ENCODE data around the gene STK16. TPM values are rescaled to one million over a fixed set of nuclear protein-coding genes. Genes with fewer than 3 reads are reported as not detected.
A peak's percentile ranks its signal among the peaks of the same experiment; 100 is the strongest.

The STK16 gene
- total and polyA plus RNA-seq, 2 of the 4 experiments (the other 2 are of a cell fraction), result 44.4 to 50.1 TPM

- Histone ChIP-seq H4K8ac (ENCODE audit: low read depth in 2 of 2, low read length in 2 of 2) (peak overlapping the region; percentile 91 to 94), H4K91ac (ENCODE audit: insufficient read depth, low read depth, low read length) (peak overlapping the region; percentile 97), H3K4me3 (ENCODE audit: insufficient read depth, low read depth, low read length) (peak overlapping the region; percentile 89), H3K9ac (ENCODE audit: low read depth, low read length) (peak overlapping the region; percentile 95), H4K20me1 (ENCODE audit: insufficient read depth, low read length) (0 out of 2 replicates have a peak, but pooled peaks cover 8% of the 10 kb centered on the region), H2BK120ac (ENCODE audit: low read depth, low read length) (peak overlapping the region; percentile 38; the same call in 1 of the 2 replicates), H2AK5ac (ENCODE audit: low read depth, low read length) (peak overlapping the region; percentile 92), H3K14ac (replicated peaks; ENCODE audit: low read depth, low read length) (peak overlapping the region; percentile 98), H2AFZ (replicated peaks; ENCODE audit: low read length, poor library complexity) (peak overlapping the region; percentile 100), H4K5ac (ENCODE audit: low read depth, low read length) (peak overlapping the region; percentile 97), H3K4ac (ENCODE audit: low read depth, low read length) (peak overlapping the region; percentile 99), H3K79me1 (ENCODE audit: low read depth in 1 of 2, low read length in 2 of 2) (peaks cover 23 to 48% of the 10 kb centered on the region in 2 experiments), H2BK15ac (ENCODE audit: low read depth, low read length) (no peak overlapping the region), H3K56ac (ENCODE audit: extremely low read depth, insufficient read depth, low read length) (peak overlapping the region; percentile 84), H3K9me3 (ENCODE audit: control insufficient read depth, insufficient read depth, low read length) (no peaks in the 10 kb centered on the region), H3K4me2 (ENCODE audit: low read depth, low read length) (peak overlapping the region; percentile 98), H2BK20ac (ENCODE audit: low read depth, low read length) (no peak overlapping the region), H3K27ac (ENCODE audit: insufficient read depth, low read length) (peak overlapping the region; percentile 94), H3K9me1 (ENCODE audit: insufficient read depth, low read length) (peaks cover 41% of the 10 kb centered on the region), H3K27me3 (ENCODE audit: control insufficient read depth, insufficient read depth, low read length) (no peaks in the 10 kb centered on the region), H3K18ac (ENCODE audit: low read depth, low read length) (no peak overlapping the region), H3K36me3 (ENCODE audit: control insufficient read depth, insufficient read depth, low read length) (peaks cover 21% of the 10 kb centered on the region; the same call in 1 of the 2 replicates), H3K23ac (ENCODE audit: low read depth, low read length) (peak overlapping the region; percentile 97), H2AK9ac (replicated peaks; ENCODE audit: low read depth, low read length, poor library complexity) (peak overlapping the region; percentile 99), H2BK5ac (ENCODE audit: low read depth, low read length, poor library complexity, severe bottlenecking) (peak overlapping the region; percentile 96), H3K4me1 (ENCODE audit: control insufficient read depth, insufficient read depth, low read length) (peaks cover 27% of the 10 kb centered on the region)
- ChIA-PET CTCF (interaction anchor here (3.0 kb wide), 1 partner anchor 49 kb away, joined by 14 read pairs; no protein-coding TSS in a partner anchor), POLR2A (ENCODE audit: unreplicated experiment) (no interaction called here)
- intact Hi-C loops (cut with micrococcal nuclease), result no loop called here
- WGBS, 2 experiments (ENCODE audit: extremely low coverage in 2 of 2, insufficient read length in 1 of 2), result 0% methylated on average over 3 of the region's 10 CpGs; no CpG with 5 or more reads in 1 of the 2 experiments
- TF ChIP-seq USF2 (IDR thresholded peaks at IDR 0.05; ENCODE audit: low read depth, low read length) (no peak), CHD1 (IDR thresholded peaks at IDR 0.05; ENCODE audit: low read depth, low read length) (no peak), RCOR1 (IDR thresholded peaks at IDR 0.05; ENCODE audit: insufficient replicate concordance, low read length) (no peak), RFX5 (IDR thresholded peaks at IDR 0.05; ENCODE audit: low read depth, low read length) (no peak), MAZ (IDR thresholded peaks at IDR 0.05; ENCODE audit: borderline replicate concordance, low read depth, low read length) (no peak), CTCF (conservative IDR thresholded peaks at IDR 0.05; ENCODE audit: low read depth, low read length) (no peak), RAD21 (IDR thresholded peaks at IDR 0.05; ENCODE audit: low read length) (no peak), SMC3 (IDR thresholded peaks at IDR 0.05; ENCODE audit: low read depth, low read length) (no peak), POLR2A (IDR thresholded peaks at IDR 0.05; ENCODE audit: low read depth, low read length) (no peak), NFE2L2 (IDR thresholded peaks at IDR 0.05; ENCODE audit: low read depth, low read length) (no peak), CEBPB (IDR thresholded peaks at IDR 0.05; ENCODE audit: low read depth, low read length) (no peak), FOS (IDR thresholded peaks at IDR 0.05; ENCODE audit: low read depth, low read length) (no peak), MXI1 (IDR thresholded peaks at IDR 0.05; ENCODE audit: borderline replicate concordance, low read depth, low read length) (no peak), MAFK (IDR thresholded peaks at IDR 0.05; ENCODE audit: low read depth, low read length) (no peak), BHLHE40 (IDR thresholded peaks at IDR 0.05; ENCODE audit: low read depth, low read length) (no peak), ELK1 (IDR thresholded peaks at IDR 0.05; ENCODE audit: borderline replicate concordance, low read depth, low read length) (no peak)
- in situ Hi-C loops (cut with MboI; ENCODE audit: low sequenced_read_pairs), result no loop called here
- ATAC-seq (ENCODE audit: low read depth) (no peak), DNase-seq (no peak)
- dilution Hi-C loops (cut with HindIII; ENCODE audit: low sequenced_read_pairs, unreplicated experiment), result no loop called here
- TSS peak; percentile 79 for BruUV-seq (replicated peaks)
Observed at GRCh38 chr2:219245899-219246230, 586 bp downstream of the STK16 start.

Measured in IMR-90 (cell line).